GM18951 (cell line): Measurements from ENCODE around the gene VSTM2L.

ENCODE experiments used
- POLR2A ChIP-seq: IDR thresholded peaks from 4 replicates; pipeline ENCODE4 v1.6.1; 2011; ENCODE audit warnings: mild to moderate bottlenecking; ENCODE audit not compliant: insufficient read length, insufficient read depth; ENCODE audit errors: extremely low read depth
- in situ Hi-C: fragments of 300-500 bp; cut with MboI; formaldehyde crosslinking; loops from one replicate; pipeline ENCODE4 v1.12.0; 2022; ENCODE audit warnings: low sequenced_read_pairs, mixed read lengths, inconsistent platforms; ENCODE audit not compliant: unreplicated experiment

The VSTM2L gene

DNA sequence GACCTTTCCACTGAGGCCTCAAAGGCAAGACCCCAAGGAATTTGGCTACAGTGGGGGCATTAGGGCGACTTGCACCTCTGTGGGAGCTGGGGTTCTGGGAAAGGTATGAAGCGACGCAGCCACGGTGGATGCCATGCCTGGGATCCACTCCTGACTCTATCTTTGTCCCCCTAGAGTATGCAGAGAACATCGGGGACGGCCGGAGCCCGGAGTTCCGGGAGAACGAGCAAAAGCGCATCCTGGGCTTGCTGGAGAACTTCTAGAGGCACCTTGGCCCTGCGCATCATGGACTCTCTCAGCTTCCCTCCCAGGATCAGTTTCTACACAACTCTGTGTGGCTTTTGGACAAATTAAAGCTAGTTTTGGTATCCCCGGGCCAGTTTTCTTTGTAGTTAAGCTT is 31.2 kb upstream of the VSTM2L start:
- in situ Hi-C loops: no loop called here
- no peak for TF ChIP-seq POLR2A

DNA sequence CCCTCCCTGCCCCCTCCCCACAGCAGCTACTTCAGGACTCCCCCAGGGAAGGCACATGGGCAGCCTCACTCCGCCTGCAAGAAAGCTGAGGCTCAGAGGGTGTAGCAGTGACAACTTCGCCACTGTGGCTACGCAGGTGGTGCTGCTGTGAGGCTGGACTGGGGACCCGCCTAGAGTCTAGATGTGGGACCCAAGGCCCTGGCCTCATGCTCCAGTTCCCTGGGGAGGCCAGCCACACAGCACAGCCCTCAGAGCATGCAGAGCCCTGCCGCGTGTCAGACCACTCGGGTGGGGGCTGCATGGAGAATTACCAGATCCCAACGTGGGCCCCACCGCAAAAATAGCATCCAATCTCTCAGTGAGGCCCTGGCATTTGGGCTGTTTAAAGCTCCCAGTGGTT is 30.8 kb upstream of the VSTM2L start:
- no peak for TF ChIP-seq POLR2A
- in situ Hi-C loops: no loop called here

DNA sequence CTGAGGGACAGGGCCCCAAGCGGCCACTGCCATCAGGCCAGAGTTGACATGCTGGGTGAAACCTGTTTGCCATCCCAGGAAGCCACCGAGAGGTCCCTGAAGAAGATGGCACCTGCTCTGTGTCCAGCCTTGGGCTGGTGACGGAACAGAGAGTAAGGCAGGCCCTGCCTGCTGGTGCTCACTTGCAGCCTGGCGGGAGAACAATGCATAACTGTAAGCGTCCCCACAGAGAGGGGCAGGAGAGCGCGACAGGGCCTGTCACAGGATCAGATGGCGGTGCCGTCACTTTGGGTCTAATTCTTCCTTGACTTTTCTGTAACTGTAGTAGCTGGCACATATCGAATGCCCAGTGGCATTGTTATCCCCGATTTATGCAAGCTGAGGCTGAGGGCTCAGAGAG is 29.0 kb upstream of the VSTM2L start:
- no peak for TF ChIP-seq POLR2A

DNA sequence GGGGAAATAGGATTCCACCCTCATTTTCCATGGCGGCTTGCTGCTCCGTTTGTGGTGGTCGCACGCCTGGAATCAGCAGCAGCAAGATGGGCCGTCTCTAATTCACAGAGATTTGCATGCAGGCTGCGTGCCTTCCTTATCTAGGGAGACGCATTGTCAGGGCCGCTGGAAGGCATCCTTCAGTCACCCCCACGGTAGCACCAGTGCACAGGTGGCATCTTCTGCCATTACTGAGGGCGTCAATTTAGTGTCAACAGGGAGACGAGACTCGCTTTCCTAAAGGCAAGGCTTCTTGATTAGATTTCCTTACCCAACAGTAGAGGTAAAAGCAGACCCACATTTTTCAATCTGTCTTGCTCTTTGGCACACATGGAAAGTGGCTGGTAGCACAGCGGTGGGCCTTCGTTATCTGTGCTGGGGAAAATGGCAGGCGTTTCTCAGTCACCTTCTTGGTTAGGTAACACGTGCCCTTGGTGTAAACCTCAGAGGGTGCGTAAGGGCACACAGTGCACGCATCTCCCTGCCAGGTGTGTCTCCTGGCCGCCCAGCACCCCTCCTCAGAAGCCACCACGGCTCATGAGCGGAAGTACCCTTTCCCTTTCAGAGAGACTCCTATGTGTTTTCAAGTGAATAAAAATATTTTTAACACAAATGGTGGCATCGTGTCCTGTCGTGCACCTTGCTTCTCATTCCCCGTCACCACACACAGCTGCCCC is 27.3 kb upstream of the VSTM2L start:
- in situ Hi-C loops: no loop called here
- no peak for TF ChIP-seq POLR2A

More for the DNA sequence above, 29.0 kb upstream of the VSTM2L start:
- in situ Hi-C loops: no loop called here

DNA sequence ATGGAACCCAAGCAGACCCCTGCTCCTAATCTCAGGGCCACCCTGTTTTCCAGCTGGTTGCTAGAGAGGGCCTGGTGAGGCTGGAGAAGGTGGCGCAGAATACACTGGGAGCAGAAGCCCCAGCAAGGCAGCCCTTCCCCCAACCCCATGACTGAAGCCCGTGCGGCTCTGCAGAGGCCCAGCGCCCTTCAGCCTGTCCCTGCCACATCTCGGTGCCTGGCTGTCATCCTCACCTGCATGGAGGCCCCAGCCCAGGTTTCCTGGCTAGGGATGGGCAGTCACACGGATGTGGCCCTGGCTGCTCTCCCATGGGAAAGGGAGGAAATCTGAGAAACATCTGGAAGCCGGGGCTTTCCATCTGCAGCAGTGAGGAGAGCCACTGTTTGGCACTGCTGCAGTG is 26.1 kb upstream of the VSTM2L start:
- no peak for TF ChIP-seq POLR2A
- in situ Hi-C loops: no loop called here

DNA sequence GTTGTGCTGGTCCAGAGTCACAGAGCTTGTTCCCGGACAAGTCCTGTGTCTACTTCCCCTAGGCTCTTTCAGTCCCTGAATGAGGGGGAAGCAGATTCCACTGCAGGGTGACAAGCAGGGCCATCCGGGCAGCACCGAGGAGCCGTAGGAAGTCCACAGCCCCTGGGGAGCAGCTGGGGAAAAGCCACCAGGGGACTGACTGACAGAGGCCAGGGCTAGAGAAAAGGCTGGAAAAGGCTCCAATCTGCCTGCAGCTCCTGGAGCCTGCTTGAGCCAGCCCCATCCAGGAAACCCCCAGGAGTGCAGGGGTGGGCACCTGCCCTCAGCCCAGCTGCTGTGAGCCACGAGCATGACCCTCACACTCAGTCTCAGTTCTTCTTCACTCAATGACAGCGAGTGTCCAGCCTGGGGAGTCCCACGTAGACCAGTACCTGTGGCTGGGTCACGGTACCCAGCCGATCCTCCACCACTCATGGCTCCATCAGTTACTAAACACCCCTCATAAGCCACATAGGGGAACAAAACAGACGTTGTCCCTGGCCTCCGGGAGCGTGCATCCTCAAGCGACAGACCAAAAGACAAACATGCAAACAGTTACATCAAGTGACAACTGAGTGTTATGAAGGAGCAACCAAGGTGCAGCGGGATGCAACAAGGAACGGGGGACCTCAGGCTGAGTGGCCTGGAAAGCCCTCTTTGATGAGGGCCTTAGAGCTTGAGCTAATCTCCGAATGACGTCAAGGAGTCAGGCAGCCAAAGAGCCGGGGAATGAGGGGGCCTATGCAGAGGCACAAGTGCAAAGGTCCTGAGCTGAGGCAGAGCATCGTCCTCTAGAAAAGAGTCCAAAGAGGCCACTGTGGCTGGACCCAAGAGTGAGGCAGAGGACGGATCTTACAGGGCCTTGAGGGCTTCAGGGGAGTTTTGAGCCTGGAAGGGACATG is 24.8 kb upstream of the VSTM2L start:
- in situ Hi-C loops: no loop called here
- no peak for TF ChIP-seq POLR2A

DNA sequence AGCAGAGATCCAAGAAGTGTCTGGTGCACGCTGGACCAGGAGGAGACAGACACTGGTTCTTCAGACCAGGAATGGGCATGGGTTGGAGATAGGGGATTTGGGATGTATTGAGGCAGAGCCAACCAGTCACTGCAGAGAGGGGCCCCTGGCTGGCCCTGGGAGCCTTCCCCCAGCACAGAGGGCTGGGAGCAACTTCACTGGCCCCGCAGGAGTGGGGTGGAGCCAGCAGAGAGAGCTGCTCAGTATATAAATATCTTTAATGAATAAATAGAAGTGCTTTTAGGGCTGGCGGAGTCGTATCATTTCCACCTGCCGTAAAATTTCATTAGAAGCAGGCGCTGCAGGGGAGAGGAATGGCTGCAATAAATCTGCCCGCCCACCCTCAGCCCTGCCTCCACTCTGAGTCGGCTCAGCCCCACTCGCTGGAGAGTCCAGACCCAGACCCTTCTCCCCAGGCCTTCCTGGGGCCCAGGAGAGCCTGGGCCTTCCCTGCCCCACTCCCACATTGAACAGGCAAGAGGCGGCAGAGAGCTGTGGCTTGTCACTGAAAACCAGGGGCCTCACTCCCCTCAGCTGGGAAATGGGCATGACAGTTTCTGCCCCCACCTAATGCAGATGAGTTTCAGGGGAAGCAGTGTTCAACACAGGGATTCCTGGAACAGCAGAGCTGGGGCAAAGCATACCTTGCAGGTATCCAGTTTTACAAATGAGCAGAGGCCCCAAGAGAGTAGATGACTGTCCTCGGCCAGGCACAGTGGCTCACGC is 23.9 kb upstream of the VSTM2L start:
- in situ Hi-C loops: no loop called here
- TF ChIP-seq POLR2A: no peak

DNA sequence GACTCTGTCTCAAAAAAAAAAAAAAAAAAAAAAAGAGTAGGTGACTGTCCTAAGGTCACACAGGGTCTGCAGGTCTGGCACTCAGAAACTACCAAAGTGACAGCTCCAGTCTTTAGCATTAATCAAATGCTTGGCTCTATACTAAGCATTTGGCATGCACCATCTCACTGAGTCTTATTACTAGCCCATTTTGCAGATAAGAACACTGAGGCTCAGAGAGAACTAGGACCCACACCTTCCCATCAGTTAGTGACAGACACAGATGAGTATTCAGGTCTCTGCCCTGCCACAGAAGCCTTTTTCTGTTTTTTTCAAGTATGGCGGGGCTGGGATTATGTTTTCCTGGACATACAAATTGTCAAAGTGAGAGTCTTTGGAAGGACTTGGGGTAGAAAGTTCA is 23.1 kb upstream of the VSTM2L start:
- no peak for TF ChIP-seq POLR2A
- in situ Hi-C loops: no loop called here

DNA sequence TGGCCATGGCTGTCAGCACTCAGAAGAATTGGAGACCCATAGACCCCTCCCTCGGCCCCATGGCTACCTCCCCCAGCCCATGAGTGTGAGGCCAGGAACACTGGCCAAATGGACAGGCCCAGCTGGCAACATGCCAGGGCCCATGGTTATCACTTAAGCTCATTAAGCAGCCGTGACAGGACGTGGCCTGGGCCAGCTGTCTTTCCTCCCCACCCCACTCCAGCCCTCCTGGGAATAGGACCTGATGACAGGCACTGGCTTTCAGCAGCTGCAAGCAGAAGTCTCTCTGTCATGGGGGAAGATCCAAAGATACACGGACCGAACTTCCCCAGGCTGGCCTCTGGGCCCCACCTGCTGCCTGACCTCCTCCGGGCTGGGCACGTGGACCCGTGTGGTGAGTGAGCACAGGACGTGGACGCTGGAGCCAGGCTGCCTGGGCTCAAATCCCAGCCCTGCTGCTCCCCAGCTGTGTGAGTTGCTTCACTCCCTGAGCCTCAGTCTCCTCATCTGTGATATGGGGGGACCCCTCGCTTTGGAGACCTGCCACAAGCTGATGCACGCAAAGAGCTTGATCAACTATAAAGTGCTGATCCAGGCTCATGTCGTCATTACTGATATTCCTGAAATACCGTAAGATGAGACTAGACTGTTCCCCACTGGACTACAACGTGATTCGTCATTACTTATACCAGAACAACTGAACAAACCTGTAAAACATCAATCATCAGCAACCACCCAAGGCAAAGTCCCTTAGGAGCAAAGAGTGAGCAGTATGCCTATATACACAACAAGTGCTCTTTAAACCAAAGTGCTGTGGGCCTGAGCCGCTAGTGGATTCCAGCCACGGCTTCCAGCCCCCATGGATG is 22.0 kb upstream of the VSTM2L start:
- no peak for TF ChIP-seq POLR2A
- in situ Hi-C loops: no loop called here

DNA sequence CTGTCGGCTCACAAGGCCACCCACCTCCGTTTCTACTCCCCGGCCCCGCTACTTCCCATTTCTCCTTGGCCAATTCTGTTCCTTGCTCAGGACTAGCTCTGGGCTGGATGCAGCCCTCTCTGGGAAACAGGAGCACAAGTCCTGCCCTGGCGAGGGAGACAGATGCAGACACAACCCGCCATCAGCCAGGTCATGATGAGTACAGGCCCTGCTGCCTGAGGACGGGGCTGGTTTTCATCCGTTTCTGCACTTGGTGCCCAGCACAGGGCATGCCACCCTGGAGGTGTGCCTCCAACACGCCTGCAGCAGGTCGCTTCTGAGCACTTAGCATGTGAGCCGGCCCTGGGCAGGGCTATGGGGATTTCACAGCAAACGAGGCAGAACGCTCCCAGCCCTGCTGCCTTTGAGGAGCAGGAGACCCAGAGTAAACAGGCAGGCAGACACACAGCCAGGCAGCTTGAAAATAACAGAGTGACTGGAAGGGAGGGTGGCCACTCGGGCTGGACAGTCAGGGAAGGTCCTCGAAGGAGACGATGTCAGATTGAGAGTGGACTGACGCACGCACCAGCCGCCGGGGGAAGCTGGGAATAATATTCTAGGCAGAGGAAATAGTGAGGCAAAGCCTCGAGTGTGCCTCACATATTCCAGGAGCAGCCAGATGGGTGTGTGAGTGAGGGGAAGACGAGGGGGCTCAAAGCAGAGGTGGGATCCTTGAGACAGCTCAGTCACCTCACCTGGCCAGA is 21.2 kb upstream of the VSTM2L start:
- no peak for TF ChIP-seq POLR2A
- in situ Hi-C loops: no loop called here

DNA sequence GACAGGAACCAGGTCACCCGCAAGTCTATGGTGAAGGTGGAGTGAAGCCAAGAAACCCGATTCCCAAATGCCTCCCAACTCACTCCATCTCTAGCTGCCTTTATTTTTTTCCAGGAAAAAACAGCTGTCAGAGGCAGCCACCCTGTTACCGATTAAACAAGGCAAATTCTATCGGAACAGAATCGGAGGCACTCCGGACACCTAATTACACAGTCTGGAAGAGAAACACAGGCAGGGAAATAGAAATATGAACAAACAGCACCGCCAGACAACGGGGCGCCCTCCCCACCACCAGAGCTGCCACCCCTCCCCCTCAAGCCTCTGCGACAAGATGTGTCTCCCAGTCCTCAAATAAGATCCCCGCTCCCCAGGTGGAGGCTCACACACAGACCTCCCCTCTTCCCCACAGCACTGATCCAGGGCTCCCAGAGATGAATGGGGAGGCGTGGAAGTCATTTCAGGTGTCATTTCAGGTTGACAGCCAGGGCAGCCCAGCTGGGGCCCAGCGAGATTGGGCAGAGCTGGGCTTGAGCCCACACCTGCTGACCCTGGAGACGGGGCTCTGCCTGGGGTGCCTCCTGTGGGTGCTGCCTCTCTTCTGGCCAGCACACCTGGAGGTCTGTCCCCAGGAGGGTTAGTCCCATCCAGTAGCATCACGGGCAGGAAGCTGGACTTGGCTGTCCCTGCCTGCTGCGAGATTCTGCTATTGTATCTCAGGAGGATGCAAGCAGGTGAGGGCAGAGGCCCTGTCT is 19.8 kb upstream of the VSTM2L start:
- in situ Hi-C loops: no loop called here
- no peak for TF ChIP-seq POLR2A
